ENCODE results near the gene PPIL1. TPM values are rescaled to one million over a fixed set of nuclear protein-coding genes. Genes with fewer than 3 reads are reported as not detected.
A peak's percentile ranks its signal among the peaks of the same experiment; 100 is the strongest.

Gene PPIL1
- polyA plus RNA-seq (ENCODE audit: insufficient read length), result 51.2 TPM
- long read RNA-seq, donor 1, transcript PPIL1-201 (4 exons, 1,739 nt), result major isoform, 20 of 53 reads
- long read RNA-seq, donor 1, partial matches to known transcripts, result 24 of 53 reads
- long read RNA-seq, donor 1, other reads (novel, unspliced or antisense), result 9 of 53 reads
- long read RNA-seq, donor 2, transcript PPIL1-201 (4 exons, 1,739 nt), result major isoform, 19 of 27 reads
- long read RNA-seq, donor 2, partial matches to known transcripts, result 7 of 27 reads
- long read RNA-seq, donor 2, other reads (novel, unspliced or antisense), result 0 of 27 reads
- long read RNA-seq, donor 3, transcript PPIL1-201 (4 exons, 1,739 nt), result major isoform, 20 of 20 reads
- long read RNA-seq, donor 3, partial matches to known transcripts, result 0 of 20 reads
- long read RNA-seq, donor 3, other reads (novel, unspliced or antisense), result 0 of 20 reads
- long read RNA-seq, donor 4, partial matches to known transcripts, result 0 of 3 reads
- long read RNA-seq, donor 4, other reads (novel, unspliced or antisense), result 0 of 3 reads
- long read RNA-seq, donor 5, transcript PPIL1-201 (4 exons, 1,739 nt), result major isoform, 54 of 82 reads
- long read RNA-seq, donor 5, partial matches to known transcripts, result 15 of 82 reads
- long read RNA-seq, donor 5, other reads (novel, unspliced or antisense), result 13 of 82 reads
- long read RNA-seq, donor 6, transcript PPIL1-201 (4 exons, 1,739 nt), result major isoform, 26 of 43 reads
- long read RNA-seq, donor 6, partial matches to known transcripts, result 16 of 43 reads
- long read RNA-seq, donor 6, other reads (novel, unspliced or antisense), result 0 of 43 reads
- long read RNA-seq, donor 7, transcript PPIL1-201 (4 exons, 1,739 nt), result major isoform, 37 of 63 reads
- long read RNA-seq, donor 7, partial matches to known transcripts, result 10 of 63 reads
- long read RNA-seq, donor 7, other reads (novel, unspliced or antisense), result 16 of 63 reads
- long read RNA-seq, donor 8, transcript PPIL1-201 (4 exons, 1,739 nt), result major isoform, 9 of 15 reads
- long read RNA-seq, donor 8, partial matches to known transcripts, result 6 of 15 reads
- long read RNA-seq, donor 8, other reads (novel, unspliced or antisense), result 0 of 15 reads

GRCh38 chr6:36874443-36875249 is at the start of gene PPIL1:
Gene PPIL1, minus strand, starts transcription at chr6:36874803. Its CDS starts 31 bp downstream, at chr6:36874772.
- peak; percentile 93 for DNase-seq

GRCh38 chr6:36924131-36924530 is 49.5 kb upstream of the PPIL1 start:
- no peak for DNase-seq

- DNase-seq, result no peak
Observed at GRCh38 chr6:36920546-36920945, 45.9 kb upstream of the PPIL1 start.

- DNase-seq, result no peak
Observed at GRCh38 chr6:36920049-36920448, 45.4 kb upstream of the PPIL1 start.

GRCh38 chr6:36917541-36918193 is 43.1 kb upstream of the PPIL1 start:
- DNase-seq, result no peak

GRCh38 chr6:36916126-36916525 is 41.5 kb upstream of the PPIL1 start:
- no peak for DNase-seq

- no peak for DNase-seq
Observed at GRCh38 chr6:36915599-36915998, 41.0 kb upstream of the PPIL1 start.

- no peak for DNase-seq
Observed at GRCh38 chr6:36914227-36914794, 39.7 kb upstream of the PPIL1 start.

- DNase-seq, result no peak
Observed at GRCh38 chr6:36913082-36913481, 38.5 kb upstream of the PPIL1 start.

- DNase-seq, result no peak
Observed at GRCh38 chr6:36912586-36912985, 38.0 kb upstream of the PPIL1 start.

- DNase-seq, result no peak
Observed at GRCh38 chr6:36912030-36912454, 37.4 kb upstream of the PPIL1 start.

- no peak for DNase-seq
Observed at GRCh38 chr6:36908747-36909146, 34.1 kb upstream of the PPIL1 start.

- no peak for DNase-seq
Observed at GRCh38 chr6:36907781-36908180, 33.2 kb upstream of the PPIL1 start.

GRCh38 chr6:36906539-36907325 is 32.1 kb upstream of the PPIL1 start:
- no peak for DNase-seq

GRCh38 chr6:36904851-36905393 is 30.3 kb upstream of the PPIL1 start:
- no peak for DNase-seq

- DNase-seq, result no peak
Observed at GRCh38 chr6:36904114-36904513, 29.5 kb upstream of the PPIL1 start.

- DNase-seq, result no peak
Observed at GRCh38 chr6:36897609-36898008, 23.0 kb upstream of the PPIL1 start.

GRCh38 chr6:36893976-36894932 is 19.7 kb upstream of the PPIL1 start:
- no peak for DNase-seq
